HuH-7.5 (cell line): ENCODE measurements around the gene LINGO4.

ENCODE experiments used
- DNase-seq: peaks from one replicate; pipeline ENCODE4 v3.0.0; 2011; ENCODE audit warnings: low spot score

Gene LINGO4

DNA sequence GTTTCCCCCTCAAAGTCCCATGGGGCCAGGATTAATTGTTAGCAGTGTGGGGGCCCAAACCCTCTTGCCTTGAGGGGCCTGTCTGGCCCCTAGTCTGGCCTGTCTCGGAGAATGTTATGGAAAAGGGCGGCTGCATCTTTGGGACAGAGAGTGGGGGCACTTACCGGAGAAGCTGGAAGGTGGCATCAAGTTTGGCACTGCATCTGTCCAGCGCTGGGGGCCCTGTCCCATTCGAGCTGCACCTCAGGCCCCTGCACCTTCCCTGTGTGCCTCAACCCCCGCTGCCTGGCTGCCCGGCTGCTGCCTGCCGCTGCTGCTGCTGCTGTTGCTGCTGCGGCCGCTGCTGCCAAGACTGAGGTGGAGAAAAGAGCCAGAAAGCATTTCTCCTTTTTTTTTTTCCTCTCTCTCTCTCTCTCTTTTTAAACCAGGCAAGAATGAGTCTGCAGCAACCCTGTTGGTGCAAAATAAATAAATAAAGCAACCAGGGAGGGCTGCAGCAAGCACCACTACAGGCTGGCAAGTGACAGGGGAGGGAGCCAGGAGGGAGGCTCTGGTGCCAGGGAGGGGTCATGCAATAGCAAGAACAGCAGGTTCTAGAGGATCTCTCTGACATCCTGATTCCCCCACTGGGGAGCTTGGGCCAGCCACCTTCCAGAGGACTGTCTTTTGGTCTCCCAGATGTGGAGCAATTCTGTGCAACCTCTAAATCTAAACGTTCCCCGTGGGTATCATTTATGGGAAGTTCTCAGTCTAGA lies at the start of gene LINGO4:
TSS of gene LINGO4 (minus strand) at position 354 of the 755 bp plus-strand sequence. CDS start 2,715 bp downstream, outside the sequence.
- DNase-seq, result no peak

GRCh38 chr1:151854658-151855057 lies 49.4 kb upstream of the LINGO4 start:
- no peak for DNase-seq

GRCh38 chr1:151853411-151853943 lies 48.3 kb upstream of the LINGO4 start, which contains the start of gene THEM5:
THEM5 (minus strand) TSS chr1:151853712; CDS start chr1:151853565, 147 bp downstream.
- no peak for DNase-seq

- no peak for DNase-seq
These were observed 47.5 kb upstream of the LINGO4 start for GRCh38 chr1:151852733-151853132.

- no peak for DNase-seq
These were observed 46.7 kb upstream of the LINGO4 start for GRCh38 chr1:151851886-151852285.

- DNase-seq, result no peak
These were observed 44.7 kb upstream of the LINGO4 start for GRCh38 chr1:151849871-151850270.

GRCh38 chr1:151849126-151849525 lies 43.9 kb upstream of the LINGO4 start:
- no peak for DNase-seq

GRCh38 chr1:151847867-151848596 lies 42.8 kb upstream of the LINGO4 start:
- no peak for DNase-seq

DNA sequence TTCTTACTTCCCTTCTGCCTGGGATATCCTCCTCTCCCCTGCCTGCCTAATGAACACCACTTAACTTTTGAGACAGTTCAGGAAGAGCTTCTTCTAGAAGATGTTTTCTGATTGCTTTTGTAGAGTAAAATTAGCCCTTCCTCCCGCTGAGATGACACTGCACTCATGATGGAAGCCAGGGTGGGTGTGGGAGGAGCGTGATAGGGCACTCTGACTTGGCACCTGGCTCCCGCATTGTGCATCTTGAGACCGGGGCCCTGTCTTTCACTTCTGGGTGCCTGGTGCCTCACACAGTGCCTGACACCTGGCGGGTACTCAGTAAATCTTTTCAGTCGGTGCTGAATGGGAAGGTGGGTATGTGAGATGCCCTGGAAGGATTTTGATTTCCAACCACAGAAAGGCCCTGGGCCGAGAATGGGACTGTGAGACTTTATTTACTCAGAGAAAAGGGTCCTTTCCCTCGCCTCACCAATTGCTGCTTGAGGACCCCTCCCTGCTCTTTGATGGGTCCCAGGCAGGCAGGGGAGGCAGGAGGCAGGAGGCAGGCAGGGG lies 41.5 kb upstream of the LINGO4 start:
- no peak for DNase-seq

GRCh38 chr1:151846062-151846568 lies 40.9 kb upstream of the LINGO4 start:
- DNase-seq, result no peak

- no peak for DNase-seq
These were observed 38.2 kb upstream of the LINGO4 start for GRCh38 chr1:151843398-151843797.

DNA sequence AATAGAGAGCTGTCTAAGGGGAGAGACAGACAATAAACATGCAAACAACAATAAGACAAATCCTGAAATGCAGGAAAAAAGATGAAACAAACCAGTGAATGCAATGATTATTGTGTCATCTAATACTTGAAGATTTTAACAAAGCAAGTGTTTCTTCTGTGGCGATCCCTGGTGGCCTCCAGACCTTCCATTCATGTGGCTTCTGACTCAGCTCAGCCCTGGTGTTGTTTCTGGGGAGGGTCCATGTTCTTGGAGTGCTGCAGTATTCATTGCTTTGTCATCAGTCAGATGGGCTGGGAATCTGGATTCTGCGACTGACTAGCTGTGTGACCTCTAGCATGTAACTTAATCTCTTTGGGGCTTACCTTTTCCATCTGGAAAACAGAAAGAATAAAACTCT lies 35.9 kb upstream of the LINGO4 start:
- DNase-seq, result no peak

DNA sequence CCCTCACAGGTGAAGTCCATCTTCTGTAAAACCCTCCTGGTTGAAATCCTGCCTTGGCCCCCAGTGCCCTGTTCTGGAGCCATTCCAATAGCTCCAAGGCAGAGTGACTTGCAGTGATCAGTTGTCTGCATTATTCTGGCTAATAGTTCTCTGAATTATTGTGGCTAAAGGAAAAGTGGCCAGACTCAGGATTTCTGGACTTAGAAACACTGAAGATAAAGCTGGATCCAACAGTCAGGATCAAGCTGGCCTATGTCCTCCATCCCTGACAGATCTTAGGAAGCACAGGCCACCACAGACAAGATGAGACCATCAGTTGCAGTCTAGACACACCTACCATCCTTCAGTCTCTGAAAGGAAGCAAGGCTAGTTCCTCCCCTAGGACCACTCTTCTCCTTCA lies 35.2 kb upstream of the LINGO4 start:
- DNase-seq, result no peak

GRCh38 chr1:151839457-151840403 lies 34.5 kb upstream of the LINGO4 start, which contains the start of gene C2CD4D:
C2CD4D (minus strand) TSS chr1:151839820; CDS start chr1:151838989, 831 bp downstream.
- peak; percentile 48 for DNase-seq

DNA sequence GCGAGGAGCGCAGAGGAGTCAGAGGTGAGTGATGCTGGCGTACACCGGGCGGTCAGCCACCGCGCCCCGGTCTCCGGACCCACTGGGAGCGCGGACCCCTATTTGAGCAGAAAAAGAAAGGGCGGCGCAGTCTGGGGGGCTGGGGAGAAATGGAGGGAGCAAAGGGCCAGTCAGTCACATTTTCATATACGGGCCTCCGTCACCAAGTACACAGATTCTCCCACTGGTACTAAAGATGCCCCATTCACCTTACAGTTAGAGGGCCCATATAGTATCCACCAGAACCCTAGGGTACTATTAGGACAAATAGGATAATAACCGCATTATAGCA lies 33.8 kb upstream of the LINGO4 start:
- DNase-seq, result no peak

- DNase-seq, result peak; percentile 82
These were observed 33.2 kb upstream of the LINGO4 start for GRCh38 chr1:151838222-151839081.

DNA sequence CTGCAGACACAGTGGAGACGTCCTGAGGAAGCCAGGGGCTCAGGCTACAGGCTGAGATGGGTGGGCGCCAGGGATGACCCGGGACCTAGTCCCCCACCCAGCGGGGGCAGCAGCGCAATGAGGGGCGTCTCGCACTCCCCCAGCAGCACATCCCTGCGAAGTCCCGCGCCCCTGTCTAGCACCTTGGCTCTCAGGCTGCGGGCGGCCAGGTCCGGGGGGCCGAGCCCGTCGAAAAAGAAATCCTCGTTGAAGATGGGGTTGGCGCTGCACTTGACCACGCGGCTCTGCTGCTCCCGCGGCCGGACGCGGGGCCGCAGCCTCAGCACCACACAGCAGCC lies 32.6 kb upstream of the LINGO4 start:
- no peak for DNase-seq

- DNase-seq, result no peak
These were observed 32.0 kb upstream of the LINGO4 start for GRCh38 chr1:151837197-151837596.

DNA sequence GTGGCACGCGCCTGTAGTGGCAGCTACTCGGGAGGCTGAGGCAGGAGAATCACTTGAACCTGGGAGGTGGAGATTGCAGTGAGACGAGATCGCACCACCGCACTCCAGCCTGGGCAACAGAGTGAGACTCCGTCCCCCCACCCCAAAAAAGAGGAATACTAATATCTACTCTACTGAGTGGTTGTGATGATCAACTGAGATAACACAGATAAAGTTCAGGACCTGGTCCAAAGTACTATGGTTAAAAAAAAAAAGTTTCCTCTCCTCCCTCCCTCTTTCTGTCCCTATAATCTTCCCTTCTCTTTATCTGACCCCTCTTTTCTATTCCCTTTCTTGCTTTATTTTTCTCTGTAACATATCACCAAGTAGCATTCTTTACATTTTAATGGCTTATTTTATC lies 30.4 kb upstream of the LINGO4 start:
- DNase-seq, result no peak

GRCh38 chr1:151834239-151834638 lies 29.0 kb upstream of the LINGO4 start:
- no peak for DNase-seq
